GM19351 (cell line): ENCODE measurements around the gene COL9A3.

Source experiments
- ATAC-seq: cut with Tn5 transposase; IDR thresholded peaks from one replicate; pipeline ENCODE4 v1.9.1; 2021; ENCODE audit warnings: mild to moderate bottlenecking, moderate library complexity; ENCODE audit not compliant: unreplicated experiment

Gene COL9A3

GRCh38 chr20:62816884-62817873 lies at the start of gene COL9A3:
COL9A3 (plus strand) TSS chr20:62817050; CDS start chr20:62817065, 15 bp downstream.
- no peak for ATAC-seq

GRCh38 chr20:62768234-62768546 lies 48.7 kb upstream of the COL9A3 start:
- ATAC-seq, result no peak

- no peak for ATAC-seq
These were observed 48.1 kb upstream of the COL9A3 start for GRCh38 chr20:62768551-62769287.

- ATAC-seq, result no peak
These were observed 47.3 kb upstream of the COL9A3 start for GRCh38 chr20:62769346-62770071.

- ATAC-seq, result no peak
These were observed 46.5 kb upstream of the COL9A3 start for GRCh38 chr20:62770111-62770910.

GRCh38 chr20:62770916-62771315 lies 45.9 kb upstream of the COL9A3 start:
- ATAC-seq, result no peak

DNA sequence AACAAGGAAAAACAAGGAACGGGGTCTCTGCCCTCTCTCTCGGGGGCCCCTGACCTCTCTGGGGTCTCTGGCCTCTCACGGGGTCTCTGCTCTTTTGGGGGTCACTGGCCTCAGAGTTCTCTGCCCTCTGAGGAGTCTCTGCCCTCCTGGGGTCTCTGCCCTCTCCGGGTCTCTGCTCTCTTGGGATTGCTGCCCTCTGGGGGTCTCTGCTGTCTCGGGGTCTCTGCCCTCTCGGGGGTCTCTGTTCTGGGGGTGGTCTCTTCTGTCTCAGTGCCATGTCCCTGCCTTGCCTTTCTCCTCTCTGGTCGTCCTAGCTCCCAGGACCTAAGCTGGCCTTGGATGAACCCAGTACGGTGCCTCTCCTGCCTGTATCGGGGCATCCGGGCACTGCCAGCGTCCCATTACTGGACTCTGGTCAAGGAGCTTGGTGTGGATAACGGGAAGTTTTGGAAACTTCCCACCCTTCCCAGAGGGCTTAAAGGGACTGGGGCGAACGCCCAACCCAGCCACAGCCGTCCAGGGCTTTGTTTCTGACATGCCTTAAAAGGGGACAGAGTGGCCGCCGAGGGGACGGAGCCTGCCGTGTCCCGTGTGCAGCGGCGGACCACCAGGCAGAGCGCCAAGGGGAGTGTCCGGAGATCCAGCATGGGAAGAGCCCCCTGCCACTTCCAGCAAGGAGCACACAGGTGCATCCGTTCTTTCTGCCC lies 45.3 kb upstream of the COL9A3 start:
- ATAC-seq, result no peak

DNA sequence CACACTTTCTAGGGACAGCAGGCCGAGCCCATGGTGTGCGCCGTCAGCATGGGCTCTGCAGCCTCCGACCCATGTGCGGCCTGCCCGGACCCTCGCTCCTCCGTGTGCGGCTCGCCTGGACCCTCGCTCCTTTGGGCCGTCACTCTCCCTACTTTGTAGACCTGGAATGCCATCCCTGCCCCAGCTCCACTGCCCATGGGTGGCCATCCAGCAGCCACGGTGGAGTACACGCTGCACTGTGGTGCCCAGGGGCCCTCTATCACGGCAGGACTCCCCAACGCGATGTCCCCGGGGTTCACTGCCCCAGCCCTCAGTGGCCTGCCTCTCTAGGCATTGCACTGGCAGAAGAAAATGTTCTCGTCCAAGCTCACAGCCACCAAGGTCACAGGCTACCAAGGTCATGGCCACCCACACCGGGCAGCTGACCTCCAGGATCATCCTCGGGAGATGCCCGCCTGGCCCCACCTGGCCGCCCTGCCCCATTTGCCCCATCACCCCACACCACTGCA lies 44.7 kb upstream of the COL9A3 start:
- no peak for ATAC-seq

- no peak for ATAC-seq
These were observed 44.2 kb upstream of the COL9A3 start for GRCh38 chr20:62772619-62772989.

DNA sequence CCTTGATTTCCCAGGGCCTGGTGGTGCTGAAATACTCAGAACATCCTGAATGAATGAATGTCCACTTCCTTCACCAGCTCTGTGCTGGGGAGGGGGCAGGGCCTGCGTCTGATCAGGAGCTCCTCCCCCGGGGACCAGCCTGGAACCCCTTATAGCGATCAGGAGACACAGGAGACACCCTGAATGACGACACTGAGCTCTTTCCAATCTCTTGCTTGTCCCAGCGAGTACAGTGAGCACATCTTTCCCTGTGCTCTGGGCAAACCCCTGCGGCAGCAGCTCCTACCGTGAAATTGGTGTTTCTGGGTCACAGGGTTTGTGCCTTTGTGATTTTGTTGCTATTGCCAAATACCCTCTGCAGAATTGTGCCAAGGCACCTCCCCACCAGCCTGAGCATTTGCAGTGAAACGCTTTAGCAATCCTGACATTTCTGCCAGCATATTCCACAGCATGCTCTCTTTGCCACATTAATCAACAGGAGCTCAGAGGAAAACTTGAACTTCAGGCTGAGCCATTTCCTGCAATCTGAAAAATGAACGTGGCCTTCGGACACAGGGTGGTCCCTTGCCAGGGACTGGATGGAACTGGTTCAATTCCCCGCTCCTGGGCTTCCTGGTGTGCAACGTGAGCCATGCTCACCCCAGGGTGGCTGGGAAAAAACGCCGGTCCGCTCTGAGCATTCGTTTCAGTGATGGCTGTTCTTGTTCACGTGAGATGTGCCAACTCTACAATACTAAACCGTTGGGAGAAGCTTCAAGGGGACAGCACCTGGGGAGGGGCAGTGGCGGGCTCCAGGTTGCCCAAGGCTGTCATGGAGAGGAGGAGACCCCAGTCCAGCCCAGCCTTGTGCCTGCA lies 43.6 kb upstream of the COL9A3 start:
- ATAC-seq, result no peak

DNA sequence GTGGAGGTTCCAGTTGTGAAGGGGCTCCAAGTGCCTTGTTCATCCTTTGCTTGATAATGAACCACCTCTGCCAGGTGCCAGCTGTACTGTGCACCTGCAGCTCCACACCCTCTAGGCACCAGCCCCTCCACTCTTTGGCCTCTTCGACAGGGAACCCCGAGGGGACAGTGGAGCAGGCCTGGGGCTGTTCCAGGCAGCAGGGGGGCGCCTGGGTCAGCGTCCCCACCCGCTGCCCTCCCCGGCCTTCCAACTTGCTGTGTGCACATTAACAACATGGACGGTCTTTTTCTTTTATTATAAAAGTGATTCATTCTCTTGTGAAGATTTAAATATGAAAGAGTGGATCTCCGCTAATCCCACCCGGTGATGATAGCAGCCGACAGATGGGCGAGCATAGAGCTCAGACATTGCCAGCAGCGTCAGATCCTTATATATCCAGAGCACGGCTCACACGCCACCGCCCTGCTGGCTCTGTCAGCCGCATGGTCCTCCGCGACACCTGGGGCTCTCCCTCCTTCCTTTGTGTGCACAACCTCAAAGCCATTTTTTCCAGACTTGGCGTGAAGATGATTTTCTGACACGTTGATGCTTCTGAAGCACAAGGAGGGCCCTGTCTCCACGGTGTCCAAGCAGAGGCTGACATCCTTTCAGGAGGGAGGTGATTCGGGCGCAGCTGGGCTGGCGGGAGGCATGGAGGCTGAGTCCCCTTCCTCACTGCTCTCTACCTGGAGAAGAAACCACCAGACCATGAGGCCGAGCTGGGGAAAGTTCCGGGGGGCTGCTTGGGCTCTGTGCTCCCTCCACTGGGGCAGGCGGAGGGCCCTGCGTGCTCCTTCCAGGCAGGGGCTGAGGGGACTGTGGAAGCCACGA lies 42.8 kb upstream of the COL9A3 start:
- ATAC-seq, result no peak

DNA sequence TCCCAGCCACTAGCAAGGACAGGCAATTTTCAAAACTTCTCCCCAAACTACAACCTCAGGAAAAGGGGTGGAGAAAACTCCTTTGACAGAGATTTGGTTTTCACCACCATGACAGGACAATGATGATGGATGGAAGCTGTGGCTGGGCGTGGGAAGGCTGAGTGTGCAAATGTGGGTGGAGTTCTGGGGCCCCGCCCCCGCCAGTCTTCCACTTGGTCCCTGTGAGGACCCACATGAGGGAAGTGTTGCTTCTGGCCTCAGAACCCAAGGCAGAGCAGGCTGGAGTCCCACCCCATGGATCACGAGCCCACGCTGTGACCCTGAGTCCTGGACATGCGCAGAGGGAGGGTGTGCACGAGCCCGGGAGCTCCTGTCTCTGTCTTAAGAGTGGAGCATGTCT lies 42.1 kb upstream of the COL9A3 start:
- no peak for ATAC-seq

- no peak for ATAC-seq
These were observed 41.6 kb upstream of the COL9A3 start for GRCh38 chr20:62775206-62775605.

DNA sequence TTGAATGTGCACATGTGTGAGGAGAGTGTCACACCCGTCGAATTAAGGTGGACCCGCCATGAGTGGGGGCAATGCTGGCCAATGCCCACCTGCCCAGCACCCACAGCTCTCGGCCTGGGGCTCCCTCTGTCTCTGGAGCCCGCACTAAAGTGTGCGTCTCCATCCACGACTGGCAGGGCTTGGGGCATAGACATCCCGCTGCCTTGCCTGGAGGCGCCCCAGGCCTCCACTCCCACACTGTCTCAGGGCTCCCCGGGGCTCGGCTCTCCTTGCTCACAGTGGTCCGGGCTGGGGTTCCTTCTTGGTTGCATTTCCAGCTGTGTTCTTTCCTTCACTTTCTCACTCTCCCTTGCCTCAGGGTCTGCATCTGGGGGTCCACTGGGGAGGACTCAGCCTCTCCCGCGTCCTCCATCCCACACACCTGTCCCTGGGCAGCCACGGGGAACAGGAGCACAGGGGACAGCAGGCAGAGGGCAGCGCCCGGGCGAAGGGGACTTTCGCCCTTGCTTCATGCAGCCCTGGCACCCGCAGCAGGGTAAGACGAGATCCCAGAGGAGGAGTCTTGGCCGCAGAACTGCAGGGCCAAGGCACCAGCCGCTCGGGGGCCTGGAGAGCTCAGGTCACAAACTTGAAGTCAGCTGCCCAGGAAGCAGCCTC lies 40.7 kb upstream of the COL9A3 start:
- no peak for ATAC-seq

- peak; percentile 73 for ATAC-seq
These were observed 39.9 kb upstream of the COL9A3 start for GRCh38 chr20:62776692-62777527.

DNA sequence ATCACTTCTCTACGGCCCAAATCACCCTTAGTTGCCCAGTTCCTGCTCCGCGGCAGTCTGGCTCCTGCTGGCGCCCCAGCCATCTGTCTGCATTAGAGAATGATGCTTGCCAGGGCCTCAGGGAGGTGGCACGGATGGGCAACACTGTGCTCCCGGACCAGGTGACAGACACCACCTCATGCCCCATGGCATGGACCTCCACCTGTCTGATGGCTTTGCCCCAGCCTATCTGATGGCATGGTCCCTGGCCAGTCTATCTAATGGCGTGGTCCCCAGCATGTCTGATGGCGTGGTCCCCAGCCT lies 39.4 kb upstream of the COL9A3 start:
- no peak for ATAC-seq

DNA sequence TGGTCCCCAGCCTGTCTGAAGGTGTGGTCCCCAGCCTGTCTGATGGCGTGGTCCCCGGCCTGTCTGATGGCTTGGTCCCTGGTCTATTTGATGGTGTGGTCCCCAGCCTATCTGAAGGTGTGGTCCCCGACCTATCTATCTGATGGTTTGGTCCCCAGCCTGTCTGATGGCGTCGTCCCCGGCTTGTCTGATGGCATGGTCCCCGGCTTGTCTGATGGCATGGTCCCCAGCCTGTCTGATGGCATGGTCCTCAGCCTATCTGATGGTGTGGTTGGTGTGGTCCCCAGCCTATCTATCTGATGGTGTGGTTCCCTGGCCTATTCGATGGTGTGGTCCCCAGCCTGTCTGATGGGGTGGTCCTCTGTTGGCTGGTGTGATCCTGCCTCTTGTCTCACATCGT lies 38.8 kb upstream of the COL9A3 start:
- no peak for ATAC-seq
